NCI-H526 (cell line): ENCODE measurements around the gene CWC22.
"Not testable (repeated sequence)": the region's sequence is repeated elsewhere in the genome, so short reads cannot be mapped to it uniquely, and the experiment has no call there.

Experiments
- DNase-seq, 2 experiments: peaks; one replicate each; lab custom pipeline; 2025; lab: John Stamatoyannopoulos, UW

Gene CWC22

DNA sequence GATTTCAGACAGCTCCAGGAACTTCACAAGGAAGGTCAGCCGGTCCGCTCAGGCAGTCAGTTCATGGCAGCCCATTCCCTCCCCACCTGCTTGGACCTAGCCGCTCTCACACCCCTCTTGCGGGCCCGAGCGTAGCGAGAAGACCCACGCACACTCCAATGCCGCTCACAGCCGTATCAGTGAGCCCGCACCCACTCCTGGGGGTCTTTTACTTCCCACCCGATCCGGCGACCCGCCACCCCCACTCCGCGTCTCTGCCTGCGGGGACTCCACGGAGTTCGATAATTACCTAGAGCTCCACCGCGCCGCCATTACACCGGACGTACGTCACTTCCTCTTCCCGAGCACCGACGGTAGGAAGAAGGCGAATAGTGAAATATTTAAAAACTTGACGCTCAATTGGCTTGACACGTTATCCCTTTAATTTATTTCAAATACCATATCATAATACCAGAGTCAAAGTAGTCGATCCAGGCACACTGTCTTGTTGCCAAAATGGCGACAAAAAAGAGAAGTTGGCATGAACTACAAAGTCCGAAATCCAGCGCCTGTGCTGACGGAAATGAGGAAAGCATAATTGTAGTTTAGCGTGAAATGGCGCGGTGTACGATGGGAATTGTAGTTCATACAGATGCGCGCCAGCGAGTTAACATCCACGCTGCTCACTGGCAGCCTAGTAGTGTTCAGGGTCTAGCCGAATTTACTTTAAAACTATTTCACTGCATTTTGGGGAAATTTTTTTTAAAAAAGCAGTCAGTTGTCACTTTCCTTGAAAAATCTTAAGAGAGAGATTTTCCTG, at the start of gene CWC22:
CWC22 (minus strand) TSS at position 517 of the 799 bp plus-strand sequence. CDS start 13,956 bp downstream, outside the sequence.
- DNase-seq: peak; percentile 88 to 91

GRCh38 chr2:180056367-180057118, 49.4 kb upstream of the CWC22 start:
- DNase-seq: no peak

- not testable (repeated sequence) for DNase-seq
Measured at GRCh38 chr2:180054576-180054975, 47.5 kb upstream of the CWC22 start.

GRCh38 chr2:180050246-180050645, 43.1 kb upstream of the CWC22 start:
- no peak for DNase-seq

GRCh38 chr2:180048251-180048650, 41.2 kb upstream of the CWC22 start:
- no peak for DNase-seq

- no peak for DNase-seq
Measured at GRCh38 chr2:180046776-180047175, 39.7 kb upstream of the CWC22 start.

GRCh38 chr2:180046202-180046601, 39.1 kb upstream of the CWC22 start:
- no peak for DNase-seq

GRCh38 chr2:180040146-180040925, 33.2 kb upstream of the CWC22 start:
- DNase-seq: peak; percentile 15 to 31

DNA sequence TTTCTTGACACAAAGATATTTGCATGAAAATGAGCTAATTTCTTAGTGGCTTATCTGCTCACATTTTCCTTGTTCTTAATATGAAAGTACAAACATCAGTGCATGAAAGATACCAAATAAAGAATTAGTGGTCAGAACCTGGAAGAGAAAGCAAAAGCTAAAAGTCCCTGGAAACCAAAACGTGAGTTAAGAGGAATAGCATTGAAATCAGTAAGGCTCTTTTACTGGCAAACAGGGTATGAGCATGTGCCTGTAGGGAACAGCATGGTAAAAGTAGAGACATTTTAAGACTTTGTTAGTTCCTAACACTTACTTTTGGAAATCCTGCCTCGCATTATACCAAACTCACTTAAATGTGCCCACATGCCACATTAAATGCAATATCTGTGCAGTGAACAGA, 31.9 kb upstream of the CWC22 start:
- no peak for DNase-seq

DNA sequence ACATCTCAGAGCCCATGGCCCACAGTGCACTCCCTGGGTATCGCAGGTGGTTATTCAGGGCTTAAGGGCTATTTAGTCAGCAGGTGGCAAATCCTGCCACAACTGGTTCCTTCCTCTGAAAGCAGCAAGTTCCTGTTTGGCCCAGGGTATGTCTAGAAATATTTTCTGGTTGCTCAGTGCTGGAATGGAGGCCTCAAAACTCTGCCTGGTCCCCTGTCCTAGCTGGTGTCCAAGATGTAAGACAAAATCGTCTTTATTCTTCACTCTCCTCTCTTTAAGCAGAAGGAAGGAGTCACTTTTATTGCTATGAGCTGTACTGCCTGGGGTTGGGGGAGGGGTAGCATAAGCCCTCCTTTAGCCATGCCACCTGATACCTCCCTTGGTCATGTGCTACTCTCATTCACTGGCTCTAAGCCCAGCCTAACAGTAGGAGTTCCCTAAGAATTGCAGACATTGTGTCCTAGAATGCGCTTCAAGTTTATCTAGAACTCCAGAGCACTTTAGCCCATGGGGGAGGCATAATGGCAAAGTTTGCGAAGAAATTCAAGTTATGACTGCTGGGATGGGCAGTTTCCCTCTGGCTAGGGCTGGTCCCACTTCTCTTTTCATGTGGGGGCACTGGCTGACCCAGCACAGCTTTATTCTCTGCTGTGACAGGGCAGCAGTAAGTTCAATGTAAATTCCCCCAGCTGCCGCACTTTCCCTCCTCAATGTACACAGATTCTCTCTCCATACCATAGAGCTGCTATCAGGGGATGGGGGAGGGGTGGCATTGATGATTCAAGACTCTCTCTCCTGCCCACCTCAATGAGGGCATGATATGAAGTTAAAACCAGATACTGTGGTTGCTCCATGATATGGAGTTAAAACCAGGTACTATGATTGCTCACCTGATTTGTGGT, 27.1 kb upstream of the CWC22 start:
- DNase-seq: peak in 1 of 2 experiments; percentile 12

- no peak for DNase-seq
Measured at GRCh38 chr2:180029575-180029974, 22.5 kb upstream of the CWC22 start.

- DNase-seq: no peak
Measured at GRCh38 chr2:180021850-180022249, 14.8 kb upstream of the CWC22 start.

DNA sequence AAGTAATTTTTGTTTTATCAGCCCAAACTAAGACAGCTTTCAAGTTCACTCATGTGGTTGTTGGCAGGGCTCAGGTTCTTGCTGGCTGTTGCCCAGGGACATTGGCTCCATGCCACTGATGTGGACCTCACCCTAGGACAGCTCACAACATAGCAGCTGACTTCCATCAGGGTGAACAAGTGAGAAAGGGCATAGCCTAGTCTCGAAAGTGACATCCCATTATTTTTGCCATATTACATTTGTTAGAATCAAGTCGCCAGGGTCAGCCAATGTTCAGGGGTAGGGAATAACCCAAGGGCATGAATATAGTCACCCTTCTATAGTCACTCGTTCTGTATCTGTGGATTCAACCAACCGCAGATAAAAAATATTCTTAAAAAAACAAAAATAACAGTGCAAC, 10.7 kb upstream of the CWC22 start:
- no peak for DNase-seq

GRCh38 chr2:180016937-180017336, 9.8 kb upstream of the CWC22 start:
- no peak for DNase-seq

DNA sequence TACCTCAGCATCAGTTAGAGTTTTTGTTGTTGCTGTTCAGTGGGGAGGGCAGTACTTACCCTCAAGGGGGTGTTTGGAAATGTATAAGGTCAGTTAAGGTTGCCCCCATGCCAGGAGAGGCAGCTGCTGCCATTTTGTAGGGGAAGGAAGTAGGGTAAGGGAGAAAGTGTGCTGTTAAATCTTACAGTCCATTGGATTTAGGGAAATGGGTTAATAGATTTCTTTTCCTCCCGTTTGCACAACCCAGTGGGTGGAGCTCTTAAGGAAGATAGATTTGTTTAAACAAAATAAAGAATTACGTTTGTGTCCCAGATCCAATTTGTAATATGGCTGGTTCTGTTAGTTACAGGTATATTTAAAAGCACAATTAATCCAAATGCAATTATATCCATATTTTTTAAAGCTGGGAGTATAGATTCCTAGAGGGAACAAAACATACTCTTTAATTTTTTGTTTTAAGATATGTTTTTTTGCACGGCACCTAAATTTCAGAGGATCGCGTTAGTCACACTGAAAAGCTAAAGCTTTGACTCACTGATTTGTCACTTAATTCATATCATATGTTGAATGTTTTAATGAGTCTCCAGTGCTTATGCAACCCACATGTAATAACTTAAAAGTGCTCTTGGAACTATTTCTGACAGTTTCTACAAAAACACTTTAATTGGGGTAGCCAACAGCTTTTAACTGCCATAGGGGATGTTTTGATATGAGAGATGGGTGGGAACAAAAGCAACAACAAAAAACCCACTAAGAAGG, 9.0 kb upstream of the CWC22 start:
- no peak for DNase-seq

DNA sequence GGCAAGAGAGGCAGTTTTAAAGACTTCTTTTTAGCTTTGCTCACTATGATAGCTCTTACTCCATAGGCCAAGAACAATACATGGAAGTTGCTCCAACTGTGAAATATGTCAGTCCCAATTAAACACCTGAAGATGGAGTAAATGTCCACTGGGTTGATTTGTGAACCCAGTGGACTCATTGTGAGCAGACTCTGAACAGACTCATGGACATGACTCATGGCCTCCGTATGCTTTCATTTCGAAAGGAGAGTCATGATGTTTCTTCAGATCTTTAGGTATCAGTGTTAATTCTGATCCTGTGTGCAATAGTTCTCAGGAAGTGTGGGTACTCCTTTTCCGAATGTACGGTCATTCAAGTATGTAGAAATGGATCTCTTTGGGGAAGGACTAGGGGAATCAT, 5.4 kb upstream of the CWC22 start:
- no peak for DNase-seq

GRCh38 chr2:180010701-180011100, 3.6 kb upstream of the CWC22 start:
- no peak for DNase-seq

- DNase-seq: no peak
Measured at GRCh38 chr2:180006231-180006630, 866 bp downstream of the CWC22 start.

DNA sequence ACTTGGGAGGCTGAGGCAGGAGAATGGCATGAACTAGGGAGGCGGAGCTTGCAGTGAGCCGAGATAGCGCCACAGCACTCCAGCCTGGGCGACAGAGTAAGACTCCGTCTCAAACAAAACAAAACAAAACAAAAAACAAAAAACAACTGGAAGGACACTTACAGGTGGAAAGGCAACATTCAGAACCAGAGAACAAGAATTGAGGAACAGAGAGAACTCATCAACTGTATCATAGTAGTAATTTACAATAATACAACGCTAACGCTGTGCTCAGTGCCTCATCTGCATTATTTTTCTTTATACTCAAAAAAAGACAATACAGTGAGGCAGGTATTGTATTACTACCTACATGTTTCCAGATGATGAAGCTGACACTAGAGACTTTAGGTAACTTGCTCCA, 1.6 kb downstream of the CWC22 start:
- DNase-seq: not testable (repeated sequence)

DNA sequence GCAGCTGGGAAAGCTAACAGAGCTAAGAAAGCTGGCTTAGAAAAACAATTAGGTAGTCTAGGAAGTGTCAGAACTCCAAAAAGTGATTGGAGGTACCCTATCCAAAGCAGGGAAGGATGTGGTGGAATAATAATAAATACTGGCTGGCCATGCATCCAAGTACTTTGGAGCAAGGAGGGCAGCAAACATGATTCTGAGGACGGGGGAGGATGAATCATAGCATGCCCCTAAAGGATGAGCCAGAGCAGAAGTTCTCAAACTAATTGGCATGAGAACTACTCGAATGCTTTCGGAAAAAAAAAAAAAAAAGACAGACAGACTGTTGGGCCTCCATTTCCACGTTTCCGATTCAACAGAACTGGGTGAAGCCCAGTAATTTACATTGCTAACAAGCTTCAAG, 2.4 kb downstream of the CWC22 start:
- DNase-seq: no peak

DNA sequence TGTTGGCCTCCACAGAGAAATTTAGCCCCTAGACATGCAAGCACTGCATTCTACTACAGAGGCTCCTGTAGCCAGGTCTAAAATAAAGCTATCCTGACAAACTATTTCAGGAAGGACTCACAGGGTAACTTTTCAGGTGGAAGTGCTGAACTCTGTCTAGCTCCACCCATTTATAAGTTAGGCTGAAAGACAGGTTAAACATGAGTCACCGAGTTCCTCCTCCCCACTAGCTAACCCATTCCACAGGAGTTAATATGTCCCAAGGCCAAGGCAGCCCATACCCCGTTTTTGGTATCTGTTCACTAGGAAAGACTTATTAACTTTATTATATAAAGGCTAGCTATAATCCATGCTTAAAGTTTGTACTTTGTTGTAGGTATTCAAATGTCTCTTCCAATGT, 3.5 kb downstream of the CWC22 start:
- no peak for DNase-seq
